ENCODE data around the gene SMOC1.

GRCh38 chr14:70069186-70069585 lies 190.0 kb downstream of the SMOC1 start:
- TF ChIP-seq CTCF (IDR thresholded peaks at IDR 0.05) (no peak), POLR2A (IDR thresholded peaks at IDR 0.05) (no peak), POLR2AphosphoS5 (IDR thresholded peaks at IDR 0.05) (no peak), EP300 (IDR thresholded peaks at IDR 0.05) (no peak)

All from stomach (tissue), 4 donors.